Measurements from ENCODE around the gene MICAL3. TPM values are rescaled to one million over a fixed set of nuclear protein-coding genes. Genes with fewer than 3 reads are reported as not detected.

The MICAL3 gene
- total RNA-seq, 1 donor from 2014 or later, result 43.4 TPM

DNA sequence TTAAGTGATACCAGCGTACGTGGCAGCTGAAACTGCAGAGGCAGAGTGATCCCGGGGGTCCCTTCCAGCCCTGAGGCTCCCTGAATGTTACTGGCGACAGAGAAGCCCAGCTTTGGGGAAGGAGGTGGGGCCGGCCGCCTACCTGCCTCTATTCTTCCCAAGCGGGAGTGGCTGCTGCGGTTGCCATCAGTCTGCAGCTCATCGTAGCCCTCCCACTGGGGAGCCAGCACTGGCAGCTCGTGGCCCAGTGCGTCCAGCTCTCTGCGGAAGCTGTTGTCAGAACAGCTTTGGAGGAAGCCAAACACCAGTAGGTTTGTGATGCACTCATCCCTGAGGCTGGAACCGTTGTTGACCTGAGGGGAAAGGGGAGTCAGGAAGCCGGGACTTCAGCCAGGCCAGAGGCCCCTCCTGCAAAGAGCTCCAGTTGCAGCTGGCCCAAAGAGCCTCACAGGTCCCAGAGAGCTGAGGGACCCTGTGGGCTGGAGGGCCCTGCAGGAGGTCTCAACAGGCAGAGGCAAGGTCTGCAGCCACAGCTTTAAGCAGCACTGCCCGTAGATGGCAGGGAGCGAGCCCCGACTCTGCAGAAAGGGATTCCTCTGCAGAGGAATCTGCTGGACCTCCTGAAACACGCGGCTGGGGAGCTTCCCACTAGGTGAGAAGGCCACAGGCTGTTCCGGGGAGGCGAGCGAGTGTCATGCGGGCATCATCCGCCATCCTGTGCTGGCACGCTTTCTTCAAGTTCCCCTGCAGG lies 280.5 kb downstream of the MICAL3 start:
- peak; percentile 48 for DNase-seq

GRCh38 chr22:17742527-17742902 lies 281.8 kb downstream of the MICAL3 start:
- peak; percentile 82 for DNase-seq

- DNase-seq, result no peak
Measured at GRCh38 chr22:17741866-17742526, 282.4 kb downstream of the MICAL3 start.

DNA sequence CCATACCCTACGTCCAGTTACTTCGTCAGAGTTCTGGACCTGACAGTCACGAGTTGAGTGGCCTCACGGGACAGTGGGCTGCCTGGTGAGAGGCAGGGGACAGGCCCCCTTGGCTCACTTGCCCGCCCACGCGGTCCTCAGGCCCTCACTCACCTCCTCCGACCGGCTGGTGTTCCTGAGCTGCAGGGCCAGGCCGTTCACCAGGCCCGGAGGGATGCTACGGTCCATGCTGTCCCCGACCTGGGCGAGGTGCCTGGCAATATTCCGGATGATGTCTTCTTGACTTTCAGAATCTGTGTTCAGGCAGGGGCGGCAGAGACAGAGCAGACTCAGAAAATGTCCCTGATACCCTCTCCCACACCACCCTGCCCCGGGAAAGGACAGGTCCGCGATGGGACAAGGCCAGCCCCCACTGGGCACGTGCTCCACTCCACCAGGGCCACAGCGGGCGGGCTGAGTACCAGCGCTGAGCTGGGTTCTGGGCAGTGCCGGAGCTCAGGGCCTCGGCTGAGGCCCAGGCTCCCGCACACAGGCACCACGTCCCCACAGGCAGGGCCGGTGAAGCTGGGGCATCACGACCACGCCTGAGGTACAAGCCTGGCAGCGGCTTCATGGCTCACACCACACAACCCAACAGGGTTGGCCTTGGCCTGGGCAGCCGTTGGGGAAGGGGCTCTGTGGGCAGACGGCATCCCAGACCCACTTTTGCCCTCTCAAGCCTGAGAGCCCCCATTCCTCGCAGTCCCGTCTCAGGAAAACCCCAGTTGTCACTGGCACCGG lies 285.0 kb downstream of the MICAL3 start:
- no peak for DNase-seq

- DNase-seq, result no peak
Measured at GRCh38 chr22:17738386-17739128, 285.8 kb downstream of the MICAL3 start.

Other genes starting within 250 kb of the MICAL3 start
- 24.8 and 37.6 TPM in 2 replicates for gene PEX26, start 53.4 kb upstream of the MICAL3 start, total RNA-seq
- gene TUBA8, start 86.2 kb upstream of the MICAL3 start, total RNA-seq, result 1.0 and 1.3 TPM in 2 replicates
- gene USP18, start 125.6 kb upstream of the MICAL3 start, total RNA-seq, result 9.0 and 12.9 TPM in 2 replicates

All from dermis blood vessel endothelial cell (primary cell).